Skeletal muscle tissue (tissue), 4 donors: Measurements from ENCODE around the gene SPIB. TPM values are rescaled to one million over a fixed set of nuclear protein-coding genes. Genes with fewer than 3 reads are reported as not detected.
"Not testable (repeated sequence)": the region's sequence is repeated elsewhere in the genome, so short reads cannot be mapped to it uniquely, and the experiment has no call there.

ENCODE experiments used
- H3K27ac ChIP-seq: one replicate; pipeline ENCODE4 v1.7.0; 2013; ENCODE audit warnings: mild to moderate bottlenecking, low read depth, low read length, inconsistent platforms
- H3K27me3 ChIP-seq, 3 donors: one replicate each; pipeline ENCODE4 v1.7.0; 2013; ENCODE audit warnings: low read length in 3 of 3; ENCODE audit not compliant: control insufficient read depth in 3 of 3, insufficient read depth in 3 of 3
- H3K36me3 ChIP-seq, 3 donors: one replicate each; pipeline ENCODE4 v1.7.0; 2013; ENCODE audit warnings: low read length in 3 of 3; ENCODE audit not compliant: control insufficient read depth in 3 of 3, insufficient read depth in 3 of 3
- H3K4me1 ChIP-seq, 3 donors: one replicate each; pipeline ENCODE4 v1.7.0; 2013; ENCODE audit warnings: low read length in 3 of 3, mild to moderate bottlenecking in 3 of 3; ENCODE audit not compliant: control insufficient read depth in 3 of 3, insufficient read depth in 3 of 3
- H3K4me3 ChIP-seq, 3 donors: one replicate each; pipeline ENCODE4 v1.7.0; 2013; ENCODE audit warnings: low read length in 3 of 3
- H3K9ac ChIP-seq, 3 donors: one replicate each; pipeline ENCODE4 v1.7.0; 2013; ENCODE audit warnings: low read length in 3 of 3, mild to moderate bottlenecking in 3 of 3, moderate library complexity in 2 of 3, low read depth in 1 of 3
- H3K9me3 ChIP-seq, 3 donors: one replicate each; pipeline ENCODE4 v1.7.0; 2013; ENCODE audit warnings: low read length in 3 of 3; ENCODE audit not compliant: control insufficient read depth in 3 of 3
- total RNA-seq: library from RNA; depleted of rRNA; stranded (reverse); fragments of >200 nt; gene quantifications from one replicate; pipeline ENCODE4 v1.2.3, GENCODE V29; 2014
- donor health status: Osteomylitis.

The SPIB gene
- total RNA-seq, 1 donor from 2014 or later = under 0.01 TPM

DNA sequence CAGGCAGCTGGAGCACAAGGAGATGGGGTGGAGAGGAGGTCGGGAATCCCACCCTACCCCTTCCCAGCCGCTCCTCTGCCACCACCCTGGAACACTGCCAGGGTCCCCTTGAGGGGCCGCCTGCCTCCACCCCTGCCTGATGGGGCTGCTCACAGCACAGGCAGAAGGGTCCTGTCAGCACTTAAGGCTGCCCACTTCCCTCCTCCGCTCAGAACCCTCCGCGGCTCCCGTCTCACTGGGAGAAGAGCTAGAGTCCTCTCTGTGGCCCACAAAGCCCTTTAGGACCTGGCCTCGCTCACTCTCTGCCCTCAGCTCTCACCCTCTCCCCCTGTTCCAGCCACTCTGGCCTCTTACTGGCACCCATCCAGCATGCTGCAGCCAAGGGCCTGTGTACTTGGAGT lies 38.0 kb upstream of the SPIB start:
- Histone ChIP-seq H3K9ac (peak overlapping the region in 1 of 3 donors; percentile 25), H3K27ac (no peak overlapping the region), H3K4me1 (peaks cover 16 to 22% (median 18%) of the 10 kb centered on the region in 3 donors), H3K4me3 (no peak overlapping the region), H3K9me3 (no peaks in the 10 kb centered on the region), H3K27me3 (no peaks in the 10 kb centered on the region), H3K36me3 (peaks cover 40 to 49% (median 48%) of the 10 kb centered on the region in 3 donors)

DNA sequence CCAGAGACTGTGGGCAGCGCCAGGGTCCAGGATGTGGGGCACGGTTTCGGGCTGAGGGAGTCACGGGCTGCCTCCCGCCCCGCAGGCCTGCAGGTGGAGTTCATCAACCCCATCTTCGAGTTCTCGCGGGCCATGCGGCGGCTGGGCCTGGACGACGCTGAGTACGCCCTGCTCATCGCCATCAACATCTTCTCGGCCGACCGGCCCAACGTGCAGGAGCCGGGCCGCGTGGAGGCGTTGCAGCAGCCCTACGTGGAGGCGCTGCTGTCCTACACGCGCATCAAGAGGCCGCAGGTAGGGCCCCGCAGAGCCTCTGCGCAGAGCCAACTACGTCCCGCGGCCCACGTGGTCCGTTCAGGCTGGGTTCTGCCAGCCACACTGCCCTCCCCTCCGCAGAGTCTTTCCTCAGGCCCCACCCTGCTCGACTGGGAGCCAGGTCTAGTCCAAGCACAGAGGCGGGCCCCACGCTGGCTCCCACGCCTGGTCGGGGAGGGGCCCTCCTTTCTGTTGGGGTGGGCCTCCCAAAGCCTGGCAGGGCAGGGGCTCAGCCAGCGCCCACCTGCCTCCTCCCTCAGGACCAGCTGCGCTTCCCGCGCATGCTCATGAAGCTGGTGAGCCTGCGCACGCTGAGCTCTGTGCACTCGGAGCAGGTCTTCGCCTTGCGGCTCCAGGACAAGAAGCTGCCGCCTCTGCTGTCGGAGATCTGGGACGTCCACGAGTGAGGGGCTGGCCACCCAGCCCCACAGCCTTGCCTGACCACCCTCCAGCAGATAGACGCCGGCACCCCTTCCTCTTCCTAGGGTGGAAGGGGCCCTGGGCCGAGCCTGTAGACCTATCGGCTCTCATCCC lies 36.6 kb upstream of the SPIB start:
- Histone ChIP-seq H3K4me3 (no peak overlapping the region), H3K27ac (no peak overlapping the region), H3K36me3 (peaks cover 40 to 50% (median 49%) of the 10 kb centered on the region in 3 donors), H3K4me1 (peaks cover 14 to 18% (median 16%) of the 10 kb centered on the region in 3 donors), H3K9ac (no peak overlapping the region), H3K27me3 (no peaks in the 10 kb centered on the region), H3K9me3 (no peaks in the 10 kb centered on the region)

DNA sequence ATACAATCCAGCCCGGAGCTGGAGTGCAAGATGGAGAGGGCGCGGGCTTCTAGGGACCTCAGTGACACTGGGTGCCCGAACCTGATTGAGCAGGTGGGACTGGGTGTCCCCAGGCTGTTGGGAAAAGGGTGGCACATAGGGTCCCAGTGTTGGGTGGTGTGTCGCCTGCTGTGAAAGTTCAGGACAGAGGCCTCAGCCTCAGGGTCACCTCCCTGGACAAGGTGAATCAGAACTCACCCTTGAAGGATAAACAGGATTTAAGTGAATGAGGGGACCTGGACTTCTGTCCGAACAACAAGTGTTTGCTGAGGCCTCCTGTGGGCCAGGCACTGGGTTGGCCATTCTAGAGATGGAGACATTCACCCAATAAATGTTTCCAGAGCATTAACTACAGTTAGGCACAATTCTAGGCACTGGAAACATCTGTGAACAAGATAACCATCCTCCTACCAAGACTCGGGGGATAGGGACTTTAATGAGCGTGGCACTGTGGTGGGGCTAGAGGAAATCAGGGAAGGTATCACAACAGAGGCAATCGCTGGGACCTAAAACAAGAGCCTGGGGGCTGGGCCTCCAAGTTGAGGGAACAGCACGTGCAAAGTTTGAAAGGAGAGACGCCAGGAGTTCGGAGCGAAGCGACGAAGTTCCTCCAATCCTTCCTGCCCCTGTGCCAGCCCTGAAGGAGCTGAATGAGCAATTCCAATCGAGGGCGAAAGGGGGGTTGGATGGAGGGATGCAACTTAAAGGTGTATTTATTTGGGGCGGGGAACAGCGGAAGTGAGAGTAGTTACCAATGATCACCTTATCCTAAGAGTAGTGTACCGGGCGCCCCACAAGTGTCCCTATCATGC lies 35.5 kb upstream of the SPIB start:
- Histone ChIP-seq H3K9ac (peak overlapping the region in 2 of 3 donors; percentile 78 to 82), H3K27ac (peak overlapping the region; percentile 88), H3K27me3 (no peaks in the 10 kb centered on the region), H3K4me1 (peaks cover 14 to 18% (median 16%) of the 10 kb centered on the region in 3 donors), H3K36me3 (peaks cover 42 to 45% (median 43%) of the 10 kb centered on the region in 3 donors), H3K9me3 (no peaks in the 10 kb centered on the region), H3K4me3 (peak overlapping the region; percentile 46 to 84 (median 63))

DNA sequence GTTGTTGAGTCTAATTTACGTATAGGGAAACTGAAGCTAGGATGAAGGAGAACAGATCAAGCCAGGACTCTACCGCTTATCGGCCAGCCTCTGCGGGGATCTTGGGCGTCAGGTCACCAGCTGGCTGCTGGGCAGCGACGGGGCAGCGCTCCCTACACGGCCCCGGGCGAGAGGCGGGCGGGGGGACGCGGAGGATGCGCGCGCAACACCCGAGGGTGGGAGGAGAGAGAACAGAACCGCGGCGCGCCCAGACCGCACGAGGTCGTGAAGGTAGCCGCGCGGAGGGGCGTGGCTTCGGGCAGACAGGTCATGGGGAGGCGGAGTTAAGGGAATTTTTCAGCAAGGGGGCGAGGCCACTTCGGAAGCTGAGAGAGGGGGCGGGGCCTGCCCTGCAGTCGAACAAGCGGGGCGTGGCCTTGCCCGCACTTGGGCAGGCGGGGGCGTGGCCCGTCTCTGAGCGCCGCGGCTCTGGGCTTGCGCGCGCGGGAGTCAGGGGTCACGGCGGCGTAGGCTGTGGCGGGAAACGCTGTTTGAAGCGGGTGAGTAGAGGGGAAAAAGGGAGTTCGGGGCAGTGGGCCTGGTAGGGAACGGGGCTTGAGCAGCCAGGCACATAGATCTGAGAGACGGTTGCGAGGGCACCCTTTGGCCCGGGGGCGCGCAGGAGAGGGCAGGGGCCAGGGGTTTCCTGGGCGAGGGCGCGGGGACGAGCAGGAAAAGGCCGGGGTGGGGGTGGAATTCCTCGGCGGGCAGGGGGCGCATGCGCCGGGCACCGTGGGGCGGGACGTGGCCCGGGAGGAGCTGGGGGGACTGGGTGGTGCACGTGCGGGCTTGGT lies 34.7 kb upstream of the SPIB start, which contains the start of gene POLD1:
POLD1 (plus strand) TSS at position 496 of the 833 bp plus-strand sequence. CDS start 14,505 bp downstream, outside the sequence.
- H3K36me3 ChIP-seq = peaks cover 33 to 36% (median 35%) of the 10 kb centered on the region in 3 donors

DNA sequence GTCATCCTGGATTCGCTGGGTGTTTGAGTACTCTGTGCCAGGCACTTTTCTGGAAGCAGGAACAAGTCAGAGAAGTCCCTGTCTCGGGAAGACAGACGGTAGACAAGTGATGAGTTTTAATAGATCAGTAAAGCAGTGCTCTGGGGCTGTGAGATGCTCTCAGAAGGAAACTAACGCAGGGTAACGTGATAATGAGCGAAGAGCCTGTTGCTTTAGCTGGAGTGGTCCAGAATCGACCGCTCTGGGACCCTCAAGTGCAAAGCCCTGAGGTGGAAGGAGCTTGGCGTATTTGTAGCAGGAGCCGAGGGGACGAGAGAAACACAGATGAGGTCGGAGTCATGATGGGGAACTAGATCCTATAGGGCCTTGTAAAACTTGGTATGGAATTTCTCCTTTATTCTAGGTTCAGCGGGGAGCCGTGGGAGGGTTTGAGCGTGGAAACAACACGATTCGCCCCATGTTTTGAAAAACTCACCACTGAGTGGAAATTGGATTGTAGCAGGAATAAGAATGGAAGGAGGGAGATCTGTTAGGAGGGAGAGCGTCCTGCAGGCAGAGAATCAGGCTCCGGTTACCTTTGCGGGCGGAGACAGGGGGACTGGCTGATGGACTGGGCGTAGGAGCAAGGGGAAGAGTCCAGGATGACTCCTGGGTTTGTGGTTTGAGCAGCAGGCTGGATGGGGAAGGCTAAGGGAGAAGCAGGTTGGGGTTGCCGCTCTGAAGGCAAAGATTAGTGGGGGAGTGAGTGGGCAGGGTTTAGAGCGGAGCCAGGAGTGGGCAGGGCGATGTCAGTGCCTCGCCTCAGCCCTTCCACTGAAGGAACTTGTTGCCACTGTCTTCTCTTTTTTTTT lies 33.8 kb upstream of the SPIB start:
- Histone ChIP-seq H3K9me3 (no peaks in the 10 kb centered on the region), H3K4me1 (peaks cover 14 to 18% (median 16%) of the 10 kb centered on the region in 3 donors), H3K9ac (peak overlapping the region; percentile 68 to 82 (median 78)), H3K4me3 (peak overlapping the region; percentile 63 to 84 (median 79)), H3K27me3 (no peaks in the 10 kb centered on the region), H3K27ac (peak overlapping the region; percentile 88), H3K36me3 (peaks cover 25 to 29% (median 27%) of the 10 kb centered on the region in 3 donors)

More for the DNA sequence above, 34.7 kb upstream of the SPIB start, which contains the start of gene POLD1:
- peaks cover 14 to 18% (median 16%) of the 10 kb centered on the region in 3 donors for H3K4me1 ChIP-seq
- no peaks in the 10 kb centered on the region for H3K9me3 ChIP-seq
- H3K9ac ChIP-seq = peak within 1 kb of the TSS; percentile 72 to 82 (median 78)
- H3K27ac ChIP-seq = peak within 1 kb of the TSS; percentile 88
- peak within 1 kb of the TSS; percentile 63 to 84 (median 79) for H3K4me3 ChIP-seq
- H3K27me3 ChIP-seq = no peaks in the 10 kb centered on the region

DNA sequence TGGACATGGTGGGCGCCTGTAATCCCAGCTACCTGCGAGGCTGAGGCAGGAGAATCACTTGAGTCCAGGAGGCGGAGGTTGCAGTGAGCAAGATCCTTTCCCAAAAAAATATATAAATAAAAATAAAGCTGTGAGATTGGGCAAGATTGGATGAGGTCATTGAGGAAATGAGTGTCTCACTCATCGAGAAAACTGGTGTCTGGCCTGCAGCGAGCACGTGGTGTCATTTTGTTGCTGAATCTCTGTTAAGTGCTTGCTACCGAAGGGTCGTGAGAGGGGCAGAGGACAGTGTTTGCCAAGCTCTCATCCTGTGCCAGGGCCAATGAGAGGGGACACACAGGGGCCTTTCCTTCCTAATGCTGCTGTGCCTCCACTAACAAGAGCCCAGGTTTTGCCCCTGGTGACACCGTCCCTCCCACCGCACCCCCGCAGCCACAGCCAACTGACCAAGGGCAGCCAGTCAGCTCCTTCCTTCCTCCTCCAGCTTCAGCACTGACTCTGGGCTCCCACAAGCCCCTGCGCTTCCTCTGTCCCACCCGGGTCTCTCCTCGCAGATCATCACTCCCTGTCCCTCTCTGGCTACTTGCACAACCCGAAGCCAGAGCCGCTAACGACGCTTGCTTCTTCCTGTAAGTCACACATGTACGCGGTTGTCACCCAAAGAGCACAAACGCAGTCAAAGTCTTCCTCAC lies 31.4 kb upstream of the SPIB start:
- Histone ChIP-seq H3K4me3 (no peak overlapping the region), H3K36me3 (peaks cover 6 to 8% (median 6%) of the 10 kb centered on the region in 3 donors), H3K27ac (no peak overlapping the region), H3K4me1 (peaks cover 14 to 18% (median 16%) of the 10 kb centered on the region in 3 donors), H3K27me3 (no peaks in the 10 kb centered on the region), H3K9ac (no peak overlapping the region), H3K9me3 (no peaks in the 10 kb centered on the region)

DNA sequence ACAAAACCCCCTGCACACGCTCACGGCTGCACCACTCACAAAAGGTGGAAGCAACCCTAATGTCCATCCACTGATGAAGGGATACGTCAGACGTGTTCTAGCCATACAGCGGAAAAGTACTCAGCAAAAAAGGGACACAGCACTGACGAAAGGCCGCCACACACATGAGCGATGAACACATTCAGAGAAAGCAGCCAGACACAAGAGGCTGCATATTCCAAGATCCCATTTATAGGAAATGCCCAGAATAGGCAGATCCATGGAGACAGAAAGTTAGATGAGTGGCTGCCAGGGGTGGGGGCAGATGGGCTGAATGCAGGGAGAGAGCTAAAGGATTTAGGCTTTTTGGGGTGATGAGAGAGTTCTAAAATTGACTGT lies 30.9 kb upstream of the SPIB start:
- H3K27ac ChIP-seq = no peak overlapping the region
- peaks cover 14 to 18% (median 16%) of the 10 kb centered on the region in 3 donors for H3K4me1 ChIP-seq
- H3K36me3 ChIP-seq = peaks cover 2 to 6% (median 4%) of the 10 kb centered on the region in 3 donors
- no peaks in the 10 kb centered on the region for H3K27me3 ChIP-seq
- no peaks in the 10 kb centered on the region for H3K9me3 ChIP-seq
- no peak overlapping the region for H3K4me3 ChIP-seq
- H3K9ac ChIP-seq = no peak overlapping the region

DNA sequence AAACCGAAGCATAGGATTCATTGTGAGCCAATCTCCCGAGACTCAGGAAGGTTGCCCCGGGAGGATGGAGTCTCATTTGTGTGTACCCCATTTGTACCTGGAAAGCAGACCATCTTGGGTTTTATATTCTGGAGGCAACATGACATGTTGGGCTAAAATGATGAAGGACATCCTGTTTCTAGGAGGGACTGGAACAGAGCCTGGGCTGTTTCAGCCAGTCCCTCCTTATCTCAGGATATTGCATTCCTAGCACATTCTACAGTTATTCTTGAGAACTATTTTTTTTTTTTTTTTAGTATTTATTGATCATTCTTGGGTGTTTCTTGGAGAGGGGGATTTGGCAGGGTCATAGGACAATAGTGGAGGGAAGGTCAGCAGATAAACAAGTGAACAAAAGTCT lies 28.4 kb upstream of the SPIB start:
- H3K27ac ChIP-seq, H3K27me3 ChIP-seq, H3K36me3 ChIP-seq, H3K4me3 ChIP-seq, H3K4me1 ChIP-seq, H3K9me3 ChIP-seq, H3K9ac ChIP-seq: not testable (repeated sequence)
